ENCODE data around the gene BMPR1B. TPM values are rescaled to one million over a fixed set of nuclear protein-coding genes. Genes with fewer than 3 reads are reported as not detected.

Gene BMPR1B
- total and polyA plus RNA-seq, 9 donors, result 4.9 to 35.7 (median 13.3) TPM

GRCh38 chr4:94944726-94945125 lies 187.0 kb downstream of the BMPR1B start:
- Histone ChIP-seq H3K9me3 (no peaks in the 10 kb centered on the region), H3K27me3 (no peaks in the 10 kb centered on the region), H3K27ac (no peak overlapping the region), H3K4me3 (no peak overlapping the region), H3K4me1 (ENCODE audit: insufficient read depth) (no peaks in the 10 kb centered on the region), H3K36me3 (no peaks in the 10 kb centered on the region)
- no peak for DNase-seq
- WGBS, 3 donors, result 90 to 95% (median 95%) methylated on average over 2 of the region's 2 CpGs
- intact Hi-C loops (cut with DNase I), result no loop called here
- TF ChIP-seq EP300 (IDR thresholded peaks at IDR 0.05) (no peak), CTCF (IDR thresholded peaks at IDR 0.05) (no peak), POLR2A (IDR thresholded peaks at IDR 0.05) (no peak)

- Histone ChIP-seq H3K27ac (no peak overlapping the region), H3K9me3 (no peaks in the 10 kb centered on the region), H3K4me3 (no peak overlapping the region), H3K27me3 (no peaks in the 10 kb centered on the region), H3K4me1 (ENCODE audit: insufficient read depth) (no peaks in the 10 kb centered on the region), H3K36me3 (no peaks in the 10 kb centered on the region)
- no peak for TF ChIP-seq EP300 (IDR thresholded peaks at IDR 0.05)
- DNase-seq, result no peak
- WGBS, 3 donors, result 91 to 92% (median 91%) methylated on average over 4 of the region's 4 CpGs
- intact Hi-C loops (cut with DNase I), result no loop called here
Observed at GRCh38 chr4:94947681-94948108, 189.9 kb downstream of the BMPR1B start.

- no peaks in the 10 kb centered on the region for H3K9me3 ChIP-seq
- H3K27ac ChIP-seq, result no peak overlapping the region
- no peak overlapping the region for H3K4me3 ChIP-seq
- no peaks in the 10 kb centered on the region for H3K36me3 ChIP-seq
- H3K27me3 ChIP-seq, result no peaks in the 10 kb centered on the region
- H3K4me1 ChIP-seq (ENCODE audit: insufficient read depth), result no peaks in the 10 kb centered on the region
- WGBS, 3 donors, result 92 to 97% (median 94%) methylated on average over 2 of the region's 2 CpGs
- no peak for TF ChIP-seq EP300 (IDR thresholded peaks at IDR 0.05)
- no peak for TF ChIP-seq POLR2A (IDR thresholded peaks at IDR 0.05)
- TF ChIP-seq CTCF (IDR thresholded peaks at IDR 0.05), result no peak
- DNase-seq, result no peak
- intact Hi-C loops (cut with DNase I), result no loop called here
Observed at GRCh38 chr4:94954251-94954650, 196.5 kb downstream of the BMPR1B start.

- Histone ChIP-seq H3K27ac (no peak overlapping the region), H3K9me3 (no peaks in the 10 kb centered on the region), H3K36me3 (no peaks in the 10 kb centered on the region), H3K4me3 (no peak overlapping the region), H3K27me3 (no peaks in the 10 kb centered on the region), H3K4me1 (ENCODE audit: insufficient read depth) (no peaks in the 10 kb centered on the region)
- intact Hi-C loops (cut with DNase I), result no loop called here
- TF ChIP-seq POLR2A (IDR thresholded peaks at IDR 0.05) (no peak), EP300 (IDR thresholded peaks at IDR 0.05) (no peak), CTCF (IDR thresholded peaks at IDR 0.05) (no peak)
- no peak for DNase-seq
- WGBS, 3 donors, result 82 to 94% (median 88%) methylated on average over 3 of the region's 3 CpGs
Observed at GRCh38 chr4:94957030-94957429, 199.3 kb downstream of the BMPR1B start.

GRCh38 chr4:94959307-94959706 lies 201.6 kb downstream of the BMPR1B start:
- H3K27me3 ChIP-seq, result no peaks in the 10 kb centered on the region
- DNase-seq, result no peak
- no peaks in the 10 kb centered on the region for H3K36me3 ChIP-seq
- H3K27ac ChIP-seq, result no peak overlapping the region
- no peaks in the 10 kb centered on the region for H3K4me1 ChIP-seq (ENCODE audit: insufficient read depth)
- TF ChIP-seq POLR2A (IDR thresholded peaks at IDR 0.05), result no peak
- TF ChIP-seq CTCF (IDR thresholded peaks at IDR 0.05), result no peak
- TF ChIP-seq EP300 (IDR thresholded peaks at IDR 0.05), result no peak
- H3K9me3 ChIP-seq, result no peaks in the 10 kb centered on the region
- 94 to 97% (median 96%) methylated on average over 1 of the region's 1 CpG for WGBS, 3 donors
- intact Hi-C loops (cut with DNase I), result no loop called here
- H3K4me3 ChIP-seq, result no peak overlapping the region

Data from ovary (tissue), 9 donors.